C4-2B (cell line): ENCODE results near the gene CBLIF.

Source experiments
- ZFX ChIP-seq: fragments of 450-650 bp; IDR thresholded peaks from 2 replicates; pipeline ENCODE4 v1.6.1; 2017
- TF ChIP-seq, protein P1 (sequence below): fragments of 450-650 bp; conservative IDR thresholded peaks from 2 replicates; pipeline ENCODE4 v1.5.1; 2017; ENCODE audit warnings: mild to moderate bottlenecking

DNA sequence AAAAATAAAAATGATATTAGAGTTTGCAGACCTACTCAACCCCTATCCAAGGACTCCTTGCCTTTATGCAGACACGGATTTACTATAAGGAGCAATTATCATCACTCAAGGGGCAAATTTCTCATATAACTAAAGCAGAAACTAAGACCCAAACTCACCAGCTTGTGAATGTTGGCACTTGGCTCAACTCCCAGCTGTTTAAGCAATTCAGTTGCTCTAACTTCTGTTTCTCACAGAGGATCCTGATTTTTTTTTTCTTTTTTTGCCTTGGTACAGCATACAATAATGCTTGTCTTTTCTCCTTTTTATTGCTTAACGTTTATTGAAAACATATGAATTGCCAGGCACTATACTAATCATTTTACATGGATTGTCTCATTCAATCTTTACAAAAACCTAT lies 9.6 kb upstream of the CBLIF start:
- TF ChIP-seq, protein P1, sequence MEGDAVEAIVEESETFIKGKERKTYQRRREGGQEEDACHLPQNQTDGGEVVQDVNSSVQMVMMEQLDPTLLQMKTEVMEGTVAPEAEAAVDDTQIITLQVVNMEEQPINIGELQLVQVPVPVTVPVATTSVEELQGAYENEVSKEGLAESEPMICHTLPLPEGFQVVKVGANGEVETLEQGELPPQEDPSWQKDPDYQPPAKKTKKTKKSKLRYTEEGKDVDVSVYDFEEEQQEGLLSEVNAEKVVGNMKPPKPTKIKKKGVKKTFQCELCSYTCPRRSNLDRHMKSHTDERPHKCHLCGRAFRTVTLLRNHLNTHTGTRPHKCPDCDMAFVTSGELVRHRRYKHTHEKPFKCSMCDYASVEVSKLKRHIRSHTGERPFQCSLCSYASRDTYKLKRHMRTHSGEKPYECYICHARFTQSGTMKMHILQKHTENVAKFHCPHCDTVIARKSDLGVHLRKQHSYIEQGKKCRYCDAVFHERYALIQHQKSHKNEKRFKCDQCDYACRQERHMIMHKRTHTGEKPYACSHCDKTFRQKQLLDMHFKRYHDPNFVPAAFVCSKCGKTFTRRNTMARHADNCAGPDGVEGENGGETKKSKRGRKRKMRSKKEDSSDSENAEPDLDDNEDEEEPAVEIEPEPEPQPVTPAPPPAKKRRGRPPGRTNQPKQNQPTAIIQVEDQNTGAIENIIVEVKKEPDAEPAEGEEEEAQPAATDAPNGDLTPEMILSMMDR = no peak
- TF ChIP-seq ZFX = no peak
